IMR-90 (cell line): Measurements from ENCODE around the gene ZBTB40. TPM values are rescaled to one million over a fixed set of nuclear protein-coding genes. Genes with fewer than 3 reads are reported as not detected.

ENCODE experiments used
- ATAC-seq: fragments of 200-7000 bp; cut with Tn5 transposase; 2 replicates; pipeline ENCODE4 v1.9.1; 2020; ENCODE audit warnings: low read depth, mild to moderate bottlenecking, moderate library complexity
- BruUV-seq: library from RNA; stranded (reverse); fragments of 400-500 nt; replicated peaks from 2 replicates; lab custom pipeline; 2021; lab: Mats Ljungman, UMichigan
- CTCF ChIA-PET: fragments of 300-600 bp; formaldehyde crosslinking; extraction: SDS; loops from one replicate; lab custom pipeline; 2021; ENCODE audit warnings: antibody characterized with exemption; lab: Yijun Ruan, JAX
- POLR2A ChIA-PET: fragments of 300-600 bp; sonication (Branson Sonifier 250); formaldehyde crosslinking; loops from one replicate; lab custom pipeline; 2022; ENCODE audit warnings: antibody characterized with exemption; ENCODE audit not compliant: unreplicated experiment; lab: Charles Lee
- DNase-seq: peaks from one replicate; pipeline ENCODE4 v3.0.0; 2013
- H2AFZ ChIP-seq: replicated peaks from 2 replicates; pipeline ENCODE3; 2013; ENCODE audit warnings: low read length, mild to moderate bottlenecking; ENCODE audit not compliant: poor library complexity
- H2AK5ac ChIP-seq: 2 replicates; pipeline ENCODE4 v1.6.1; 2013; ENCODE audit warnings: low read depth, low read length, inconsistent platforms
- H2AK9ac ChIP-seq: replicated peaks from 2 replicates; pipeline ENCODE3; 2013; ENCODE audit warnings: mild to moderate bottlenecking, low read depth, low read length, moderate library complexity; ENCODE audit not compliant: poor library complexity
- H2BK120ac ChIP-seq: 2 replicates; pipeline ENCODE4 v1.6.1; 2013; ENCODE audit warnings: low read depth, low read length, inconsistent platforms
- H2BK15ac ChIP-seq: 3 replicates; pipeline ENCODE4 v1.6.1; 2013; ENCODE audit warnings: low read depth, low read length, inconsistent platforms
- H2BK20ac ChIP-seq: 2 replicates; pipeline ENCODE4 v1.6.1; 2013; ENCODE audit warnings: low read depth, mild to moderate bottlenecking, inconsistent platforms, low read length, moderate library complexity
- H2BK5ac ChIP-seq: 2 replicates; pipeline ENCODE4 v1.6.1; 2013; ENCODE audit warnings: mild to moderate bottlenecking, low read depth, low read length, inconsistent platforms; ENCODE audit not compliant: poor library complexity, severe bottlenecking
- H3K14ac ChIP-seq: replicated peaks from 2 replicates; pipeline ENCODE4 v1.6.1; 2013; ENCODE audit warnings: low read depth, low read length, inconsistent platforms
- H3K18ac ChIP-seq: 2 replicates; pipeline ENCODE4 v1.6.1; 2013; ENCODE audit warnings: low read depth, low read length, control low read depth
- H3K23ac ChIP-seq: 2 replicates; pipeline ENCODE4 v1.6.1; 2013; ENCODE audit warnings: low read depth, low read length, inconsistent platforms
- H3K27ac ChIP-seq: 2 replicates; pipeline ENCODE4 v1.5.1; 2013; ENCODE audit warnings: mild to moderate bottlenecking, control low read depth, low read length; ENCODE audit not compliant: insufficient read depth
- H3K27me3 ChIP-seq: 2 replicates; pipeline ENCODE4 v1.6.1; 2013; ENCODE audit warnings: low read length; ENCODE audit not compliant: control insufficient read depth, insufficient read depth
- H3K36me3 ChIP-seq: 2 replicates; pipeline ENCODE4 v1.6.1; 2013; ENCODE audit warnings: low read length, mixed read lengths; ENCODE audit not compliant: control insufficient read depth, insufficient read depth
- H3K4ac ChIP-seq: 2 replicates; pipeline ENCODE4 v1.6.1; 2013; ENCODE audit warnings: low read depth, low read length, inconsistent platforms
- H3K4me1 ChIP-seq: 2 replicates; pipeline ENCODE4 v1.6.1; 2013; ENCODE audit warnings: low read length, mixed read lengths; ENCODE audit not compliant: control insufficient read depth, insufficient read depth
- H3K4me2 ChIP-seq: 2 replicates; pipeline ENCODE4 v1.6.1; 2013; ENCODE audit warnings: low read depth, mild to moderate bottlenecking, control low read depth, low read length, moderate library complexity
- H3K4me3 ChIP-seq: 2 replicates; pipeline ENCODE4 v1.5.1; 2013; ENCODE audit warnings: low read depth, mild to moderate bottlenecking, control low read depth, low read length, moderate library complexity; ENCODE audit not compliant: insufficient read depth
- H3K56ac ChIP-seq: 2 replicates; pipeline ENCODE4 v1.6.1; 2013; ENCODE audit warnings: low read length, inconsistent platforms; ENCODE audit not compliant: insufficient read depth; ENCODE audit errors: extremely low read depth
- H3K79me1 ChIP-seq, 2 experiments: 2 replicates each; pipeline ENCODE4 v1.6.1; 2013; ENCODE audit warnings: low read length in 2 of 2, inconsistent platforms in 1 of 2, low read depth in 1 of 2
- H3K9ac ChIP-seq: 2 replicates; pipeline ENCODE4 v1.6.1; 2013; ENCODE audit warnings: low read depth, low read length, control low read depth
- H3K9me1 ChIP-seq: 2 replicates; pipeline ENCODE4 v1.6.1; 2013; ENCODE audit warnings: low read length, inconsistent platforms; ENCODE audit not compliant: insufficient read depth
- H3K9me3 ChIP-seq: 2 replicates; pipeline ENCODE4 v1.6.1; 2013; ENCODE audit warnings: low read length; ENCODE audit not compliant: control insufficient read depth, insufficient read depth
- H4K20me1 ChIP-seq: 2 replicates; pipeline ENCODE4 v1.6.1; 2013; ENCODE audit warnings: low read length, inconsistent platforms; ENCODE audit not compliant: insufficient read depth
- H4K5ac ChIP-seq: 2 replicates; pipeline ENCODE4 v1.6.1; 2013; ENCODE audit warnings: mild to moderate bottlenecking, low read depth, low read length, control low read depth
- H4K8ac ChIP-seq, 2 experiments: 2 replicates each; pipeline ENCODE4 v1.6.1; 2013; ENCODE audit warnings: low read depth in 2 of 2, low read length in 2 of 2, control low read depth in 1 of 2, inconsistent platforms in 1 of 2
- H4K91ac ChIP-seq: 2 replicates; pipeline ENCODE4 v1.6.1; 2013; ENCODE audit warnings: low read depth, low read length, inconsistent platforms; ENCODE audit not compliant: insufficient read depth
- BHLHE40 ChIP-seq: fragments of 150-350 bp; IDR thresholded peaks from 2 replicates; pipeline ENCODE4 v1.6.1; 2016; ENCODE audit warnings: mild to moderate bottlenecking, low read depth, low read length
- CEBPB ChIP-seq: IDR thresholded peaks from 2 replicates; pipeline ENCODE4 v1.6.1; 2012; ENCODE audit warnings: low read depth, low read length, improper control_type of control experiment
- CHD1 ChIP-seq: IDR thresholded peaks from 2 replicates; pipeline ENCODE4 v1.6.1; 2012; ENCODE audit warnings: low read depth, low read length, improper control_type of control experiment
- FOS ChIP-seq: fragments of 150-350 bp; IDR thresholded peaks from 2 replicates; pipeline ENCODE4 v1.6.1; 2016; ENCODE audit warnings: low read depth, low read length
- MAFK ChIP-seq: IDR thresholded peaks from 2 replicates; pipeline ENCODE4 v1.6.1; 2012; ENCODE audit warnings: low read depth, low read length, improper control_type of control experiment
- MAZ ChIP-seq: IDR thresholded peaks from 2 replicates; pipeline ENCODE4 v1.6.1; 2012; ENCODE audit warnings: low read depth, mild to moderate bottlenecking, low read length, improper control_type of control experiment, moderate library complexity, borderline replicate concordance
- MXI1 ChIP-seq: IDR thresholded peaks from 2 replicates; pipeline ENCODE4 v1.6.1; 2012; ENCODE audit warnings: low read depth, mild to moderate bottlenecking, low read length, moderate library complexity, borderline replicate concordance
- RAD21 ChIP-seq: IDR thresholded peaks from 2 replicates; pipeline ENCODE4 v1.6.1; 2012; ENCODE audit warnings: low read length, improper control_type of control experiment
- RCOR1 ChIP-seq: IDR thresholded peaks from 2 replicates; pipeline ENCODE4 v1.6.1; 2012; ENCODE audit warnings: mild to moderate bottlenecking, low read length, improper control_type of control experiment; ENCODE audit not compliant: insufficient replicate concordance
- RFX5 ChIP-seq: IDR thresholded peaks from 2 replicates; pipeline ENCODE4 v1.8.0; 2012; ENCODE audit warnings: low read depth, mild to moderate bottlenecking, low read length, moderate library complexity
- SMC3 ChIP-seq: fragments of 150-350 bp; IDR thresholded peaks from 2 replicates; pipeline ENCODE4 v1.6.1; 2016; ENCODE audit warnings: low read depth, mild to moderate bottlenecking, antibody characterized with exemption, low read length, moderate library complexity
- WGBS, 2 experiments: methylation state at CpG; one replicate each; pipeline versions ENCODE4 v1.1.5 to v1.1.7; 2013; ENCODE audit warnings: missing lambda C conversion rate in 2 of 2; ENCODE audit not compliant: insufficient read length in 1 of 2; ENCODE audit errors: extremely low coverage in 2 of 2; 5-methylcytosine and 5-hydroxymethylcytosine counted together
- dilution Hi-C: fragments of 300-500 bp; cut with HindIII; formaldehyde crosslinking; loops from one replicate; pipeline ENCODE4 v1.14.3; 2018; ENCODE audit warnings: low sequenced_read_pairs; ENCODE audit not compliant: unreplicated experiment
- in situ Hi-C: fragments of 300-500 bp; cut with MboI; formaldehyde crosslinking; loops from 3 replicates; pipeline ENCODE4 v1.14.3; 2019; ENCODE audit warnings: low sequenced_read_pairs, inconsistent platforms, mixed read lengths
- intact Hi-C: fragments of 100-400 bp; cut with micrococcal nuclease; formaldehyde crosslinking; loops from 2 replicates; pipeline ENCODE4 v1.10.0; 2022
- polyA plus RNA-seq, 3 experiments: library from polyadenylated mRNA; depleted of rRNA; stranded (reverse); fragments of >200 nt; gene quantifications; 2 replicates each; pipeline ENCODE4 v1.2.3, GENCODE V29; 2012; ENCODE audit warnings: low replicate concordance in 1 of 3
- total RNA-seq: library from RNA; depleted of rRNA; stranded (reverse); fragments of >200 nt; gene quantifications from 2 replicates; pipeline ENCODE4 v1.2.3, GENCODE V29; 2012
- TF ChIP-seq, protein P1 (sequence below): fragments of 150-350 bp; IDR thresholded peaks from 2 replicates; pipeline ENCODE4 v1.6.1; 2016; ENCODE audit warnings: low read depth, mild to moderate bottlenecking, low read length, moderate library complexity, borderline replicate concordance
- TF ChIP-seq, protein P2 (sequence below): fragments of 150-350 bp; IDR thresholded peaks from 2 replicates; pipeline ENCODE4 v1.6.1; 2017; ENCODE audit warnings: mild to moderate bottlenecking, antibody characterized with exemption, low read length, low read depth
- TF ChIP-seq, protein P3 (sequence below): conservative IDR thresholded peaks from 2 replicates; pipeline ENCODE4 v1.5.1; 2012; ENCODE audit warnings: mild to moderate bottlenecking, low read depth, low read length, improper control_type of control experiment

Gene ZBTB40
- total and polyA plus RNA-seq, 2 of the 4 experiments (the other 2 are of a cell fraction) = 6.0 to 9.7 TPM

DNA sequence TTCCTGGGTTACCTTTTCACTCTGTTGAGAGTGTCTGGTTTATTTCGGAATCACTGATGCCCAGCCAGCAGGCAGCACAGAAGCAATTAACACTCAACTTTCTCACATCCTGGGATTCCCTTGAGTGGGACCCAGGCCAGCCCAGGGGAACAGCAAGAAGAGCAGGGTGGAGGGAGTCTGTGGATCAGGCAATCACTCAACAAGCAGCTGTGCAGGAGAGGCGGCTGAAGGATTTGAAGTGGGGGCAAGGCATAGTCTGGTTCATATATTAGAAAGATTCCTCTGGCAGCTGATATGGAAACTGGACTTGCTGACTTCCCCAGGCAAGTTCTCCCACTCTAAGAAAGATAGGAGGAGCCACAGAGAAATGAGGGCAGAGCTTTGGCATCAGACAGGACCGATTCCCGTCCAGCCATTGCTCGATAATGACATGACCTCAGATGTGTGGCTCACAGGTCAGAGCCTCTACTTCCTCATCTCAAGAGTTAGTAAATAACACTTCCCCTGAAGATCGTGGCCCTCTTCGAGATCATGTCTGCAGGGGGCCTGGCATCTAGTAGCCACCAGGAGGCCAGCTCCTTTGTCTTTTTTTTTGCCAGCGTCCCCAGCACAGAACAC, 124.0 kb downstream of the ZBTB40 start:
- H3K36me3 ChIP-seq = no peaks in the 10 kb centered on the region
- no peak overlapping the region for H3K23ac ChIP-seq
- in situ Hi-C loops (no loop called here), intact Hi-C loops (no loop called here), dilution Hi-C loops (no loop called here)
- H3K4me2 ChIP-seq = no peak overlapping the region
- TF ChIP-seq, protein P1, sequence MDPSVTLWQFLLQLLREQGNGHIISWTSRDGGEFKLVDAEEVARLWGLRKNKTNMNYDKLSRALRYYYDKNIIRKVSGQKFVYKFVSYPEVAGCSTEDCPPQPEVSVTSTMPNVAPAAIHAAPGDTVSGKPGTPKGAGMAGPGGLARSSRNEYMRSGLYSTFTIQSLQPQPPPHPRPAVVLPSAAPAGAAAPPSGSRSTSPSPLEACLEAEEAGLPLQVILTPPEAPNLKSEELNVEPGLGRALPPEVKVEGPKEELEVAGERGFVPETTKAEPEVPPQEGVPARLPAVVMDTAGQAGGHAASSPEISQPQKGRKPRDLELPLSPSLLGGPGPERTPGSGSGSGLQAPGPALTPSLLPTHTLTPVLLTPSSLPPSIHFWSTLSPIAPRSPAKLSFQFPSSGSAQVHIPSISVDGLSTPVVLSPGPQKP = no peak
- TF ChIP-seq MAZ (no peak), CEBPB (no peak), SMC3 (no peak), MXI1 (no peak), RAD21 (no peak), FOS (no peak), BHLHE40 (no peak), MAFK (no peak), RCOR1 (no peak), CHD1 (no peak), RFX5 (no peak)
- TF ChIP-seq, protein P2, sequence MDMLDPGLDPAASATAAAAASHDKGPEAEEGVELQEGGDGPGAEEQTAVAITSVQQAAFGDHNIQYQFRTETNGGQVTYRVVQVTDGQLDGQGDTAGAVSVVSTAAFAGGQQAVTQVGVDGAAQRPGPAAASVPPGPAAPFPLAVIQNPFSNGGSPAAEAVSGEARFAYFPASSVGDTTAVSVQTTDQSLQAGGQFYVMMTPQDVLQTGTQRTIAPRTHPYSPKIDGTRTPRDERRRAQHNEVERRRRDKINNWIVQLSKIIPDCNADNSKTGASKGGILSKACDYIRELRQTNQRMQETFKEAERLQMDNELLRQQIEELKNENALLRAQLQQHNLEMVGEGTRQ = no peak
- TF ChIP-seq, protein P3, sequence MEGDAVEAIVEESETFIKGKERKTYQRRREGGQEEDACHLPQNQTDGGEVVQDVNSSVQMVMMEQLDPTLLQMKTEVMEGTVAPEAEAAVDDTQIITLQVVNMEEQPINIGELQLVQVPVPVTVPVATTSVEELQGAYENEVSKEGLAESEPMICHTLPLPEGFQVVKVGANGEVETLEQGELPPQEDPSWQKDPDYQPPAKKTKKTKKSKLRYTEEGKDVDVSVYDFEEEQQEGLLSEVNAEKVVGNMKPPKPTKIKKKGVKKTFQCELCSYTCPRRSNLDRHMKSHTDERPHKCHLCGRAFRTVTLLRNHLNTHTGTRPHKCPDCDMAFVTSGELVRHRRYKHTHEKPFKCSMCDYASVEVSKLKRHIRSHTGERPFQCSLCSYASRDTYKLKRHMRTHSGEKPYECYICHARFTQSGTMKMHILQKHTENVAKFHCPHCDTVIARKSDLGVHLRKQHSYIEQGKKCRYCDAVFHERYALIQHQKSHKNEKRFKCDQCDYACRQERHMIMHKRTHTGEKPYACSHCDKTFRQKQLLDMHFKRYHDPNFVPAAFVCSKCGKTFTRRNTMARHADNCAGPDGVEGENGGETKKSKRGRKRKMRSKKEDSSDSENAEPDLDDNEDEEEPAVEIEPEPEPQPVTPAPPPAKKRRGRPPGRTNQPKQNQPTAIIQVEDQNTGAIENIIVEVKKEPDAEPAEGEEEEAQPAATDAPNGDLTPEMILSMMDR = no peak
- no peak overlapping the region for H2BK15ac ChIP-seq
- no peaks in the 10 kb centered on the region for H3K4me1 ChIP-seq
- H3K4ac ChIP-seq = no peak overlapping the region
- no peak overlapping the region for H3K4me3 ChIP-seq
- no peak overlapping the region for H4K5ac ChIP-seq
- no peak overlapping the region for H3K9ac ChIP-seq
- H4K91ac ChIP-seq = no peak overlapping the region
- no peak overlapping the region for H3K27ac ChIP-seq
- H2AK9ac ChIP-seq = no peak overlapping the region
- BruUV-seq = no TSS peak
- ChIA-PET POLR2A (interaction anchor here (0.8 kb wide), 1 partner anchor 14 kb away, joined by 3 read pairs; no protein-coding TSS in a partner anchor), CTCF (no interaction called here)
- no peaks in the 10 kb centered on the region for H3K9me3 ChIP-seq
- no peak overlapping the region for H2BK20ac ChIP-seq
- no peak overlapping the region for H2BK5ac ChIP-seq
- H3K9me1 ChIP-seq = no peaks in the 10 kb centered on the region; the same call in 1 of the 2 replicates
- H3K56ac ChIP-seq = no peak overlapping the region
- no peak overlapping the region for H2AK5ac ChIP-seq
- H2AFZ ChIP-seq = no peak overlapping the region
- no peak overlapping the region for H2BK120ac ChIP-seq
- no peak for DNase-seq
- H3K27me3 ChIP-seq = peaks cover 39% of the 10 kb centered on the region
- no peak overlapping the region for H4K8ac ChIP-seq
- no peak overlapping the region for H3K18ac ChIP-seq
- H4K20me1 ChIP-seq = no peaks in the 10 kb centered on the region
- ATAC-seq = no peak
- H3K14ac ChIP-seq = no peak overlapping the region
- 13% methylated on average over 3 of the region's 8 CpGs; no CpG with 5 or more reads in 1 of the 2 experiments for WGBS, 2 experiments
- no peaks in the 10 kb centered on the region for H3K79me1 ChIP-seq
